Transverse colon (tissue), 4 donors: ENCODE data around the gene MEF2A. TPM values are rescaled to one million over a fixed set of nuclear protein-coding genes. Genes with fewer than 3 reads are reported as not detected.

ENCODE experiments used
- DNase-seq: peaks from one replicate; pipeline ENCODE4 v3.0.0-alpha.2; 2019
- H3K27ac ChIP-seq, 4 donors: fragments of 200-600 bp; sonication (generic); 2 replicates each; pipeline ENCODE4 v1.5.1; 2016 to 2018; ENCODE audit warnings: inconsistent platforms in 4 of 4
- H3K27me3 ChIP-seq: fragments of 200-600 bp; sonication (generic); 2 replicates; pipeline ENCODE4 v1.5.1; 2017; ENCODE audit warnings: inconsistent platforms
- H3K36me3 ChIP-seq, 4 donors: fragments of 200-600 bp; sonication (generic); 2 replicates each; pipeline ENCODE4 v1.5.1; 2017 to 2019; ENCODE audit warnings: inconsistent platforms in 4 of 4
- H3K4me1 ChIP-seq, 4 donors: fragments of 200-600 bp; sonication (generic); 2 replicates each; pipeline ENCODE4 v1.5.1; 2017 to 2020; ENCODE audit warnings: inconsistent platforms in 4 of 4
- H3K4me3 ChIP-seq, 4 donors: fragments of 200-600 bp; sonication (generic); 1 replicate in 1 of 4; 2 replicates in 3 of 4; pipeline versions ENCODE4 v1.5.1 to v1.6.1; 2017 to 2019; ENCODE audit warnings: inconsistent platforms in 4 of 4
- H3K9me3 ChIP-seq, 2 donors: fragments of 200-600 bp; sonication (generic); 2 replicates each; pipeline ENCODE4 v1.5.1; 2017 to 2019; ENCODE audit warnings: inconsistent platforms in 2 of 2
- EP300 ChIP-seq: sonication (generic); formaldehyde crosslinking; IDR thresholded peaks from one replicate; pipeline ENCODE4 v1.6.1; 2017; ENCODE audit warnings: antibody characterized with exemption, low read depth
- POLR2A ChIP-seq: fragments of 450-650 bp; IDR thresholded peaks from one replicate; pipeline ENCODE4 v1.6.1; 2016; ENCODE audit warnings: antibody characterized with exemption, mild to moderate bottlenecking, moderate library complexity
- POLR2AphosphoS5 ChIP-seq, 3 donors: sonication (generic); formaldehyde crosslinking; IDR thresholded peaks; one replicate each; pipeline ENCODE4 v1.6.1; 2016; ENCODE audit warnings: antibody characterized with exemption in 3 of 3
- WGBS, 2 donors: methylation state at CpG; one replicate each; pipeline ENCODE4 v1.1.5; 2018; ENCODE audit warnings: low coverage in 1 of 2; 5-methylcytosine and 5-hydroxymethylcytosine counted together
- in situ Hi-C, 4 donors: fragments of 200-750 bp; cut with MboI; loops; one replicate each; pipeline versions ENCODE4 v1.15.0 to v1.15.1; 2017; ENCODE audit warnings: low sequenced_read_pairs in 3 of 4, low pct_ligation_motif_present in 1 of 4, low pct_unique_long_range_greater_than_20kb in 1 of 4
- intact Hi-C: fragments of 100-400 bp; cut with DNase I; formaldehyde crosslinking; loops from one replicate; pipeline ENCODE4 v1.15.1; 2023; ENCODE audit warnings: low total_unique reads
- total RNA-seq, 4 donors: library from RNA; depleted of rRNA; stranded (reverse); fragments of >200 nt; gene quantifications; one replicate each; pipeline ENCODE4 v1.1.0, GENCODE V29; 2016
- TF ChIP-seq, protein P1 (sequence below), 5 experiments: fragments of 200-600 bp in 3 of 5; fragments of 450-650 bp in 2 of 5; sonication (generic) in 3 of 5; IDR thresholded peaks; 1 replicate in 2 of 5; 2 replicates in 3 of 5; pipeline ENCODE4 v1.5.1; 2016 to 2017; ENCODE audit warnings: antibody characterized with exemption in 5 of 5, inconsistent platforms in 3 of 5, mild to moderate bottlenecking in 2 of 5, moderate library complexity in 1 of 5

The MEF2A gene
- total RNA-seq, 4 donors from 2014 or later, result 37.4 to 62.5 (median 51.8) TPM

DNA sequence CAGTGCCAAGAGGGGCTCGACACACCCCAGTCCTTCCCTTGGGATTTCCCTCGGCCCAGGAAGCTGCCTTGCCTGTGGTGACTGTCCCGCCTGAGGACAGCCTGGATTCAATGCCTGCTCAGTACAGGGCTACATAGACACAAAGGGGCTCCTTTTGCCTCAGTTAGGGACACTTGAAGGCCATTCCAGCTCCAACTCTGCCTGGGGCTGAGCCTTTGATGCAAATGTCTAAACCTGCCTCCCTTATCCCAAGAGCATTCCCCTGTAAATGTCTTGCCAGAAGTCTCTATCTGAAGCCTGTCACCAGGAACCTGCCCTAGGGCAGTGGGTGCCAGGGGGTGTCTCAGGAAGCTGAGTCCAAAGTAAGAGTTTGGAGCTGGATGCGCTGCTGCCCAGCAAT lies 186.8 kb downstream of the MEF2A start:
- whole genome bisulfite sequencing, 2 donors, result 89% methylated on average over 4 of the region's 4 CpGs; no CpG with 5 or more reads in 1 of the 2 donors
- in situ Hi-C loops (no loop called here), intact Hi-C loops (no loop called here)
- H3K27ac ChIP-seq, result no peak overlapping the region
- no peak for DNase-seq
- H3K36me3 ChIP-seq, result no peaks in the 10 kb centered on the region
- H3K27me3 ChIP-seq, result no peaks in the 10 kb centered on the region
- H3K9me3 ChIP-seq, result no peaks in the 10 kb centered on the region
- H3K4me1 ChIP-seq, result no peaks in the 10 kb centered on the region
- H3K4me3 ChIP-seq, result no peak overlapping the region
- no peak for TF ChIP-seq POLR2AphosphoS5 (IDR thresholded peaks at IDR 0.05)

GRCh38 chr15:99753066-99753465 lies 187.3 kb downstream of the MEF2A start:
- Histone ChIP-seq H3K9me3 (no peaks in the 10 kb centered on the region), H3K4me1 (no peaks in the 10 kb centered on the region), H3K4me3 (no peak overlapping the region), H3K27ac (no peak overlapping the region), H3K36me3 (no peaks in the 10 kb centered on the region), H3K27me3 (no peaks in the 10 kb centered on the region)
- no peak for TF ChIP-seq POLR2AphosphoS5 (IDR thresholded peaks at IDR 0.05)
- TF ChIP-seq POLR2A, result no peak
- TF ChIP-seq EP300, result no peak
- 80 to 87% methylated on average over 1 to 4 of the region's 4 CpGs for WGBS, 2 donors
- in situ Hi-C loops (no loop called here), intact Hi-C loops (no loop called here)
- no peak for DNase-seq

DNA sequence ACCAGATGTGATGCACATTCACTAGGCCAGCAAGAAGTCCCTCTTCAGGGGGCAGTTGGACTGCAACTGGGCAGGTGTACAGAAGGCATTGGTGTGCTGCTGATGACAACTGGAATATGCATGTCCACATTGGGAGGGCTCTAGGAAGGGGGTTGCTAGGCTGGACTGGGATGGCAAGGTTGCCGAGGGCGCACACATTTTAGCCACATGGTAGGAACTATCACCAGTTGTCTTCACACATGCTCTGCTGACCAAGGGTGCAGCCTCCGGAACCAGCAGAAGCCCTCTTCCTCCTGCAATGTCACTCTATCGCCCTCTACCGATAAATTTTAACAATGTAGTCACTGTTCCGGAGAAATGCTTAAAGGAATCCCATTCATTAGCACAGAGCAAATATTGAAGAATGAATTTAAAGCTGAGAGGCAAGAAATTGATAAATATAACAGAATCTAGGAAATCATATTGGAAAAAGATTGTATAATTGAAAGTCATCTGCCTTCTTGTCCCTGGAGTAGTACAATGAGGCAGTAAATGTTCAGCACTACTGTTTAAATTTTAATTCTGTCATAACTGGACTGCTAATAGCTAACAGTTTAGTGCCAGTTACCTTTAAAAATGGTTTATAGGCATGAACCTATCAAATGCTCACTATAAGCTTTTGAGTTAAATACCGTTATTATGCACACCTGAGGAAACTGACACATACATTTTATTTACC lies 190.1 kb downstream of the MEF2A start:
- Histone ChIP-seq H3K27ac (no peak overlapping the region), H3K4me3 (no peak overlapping the region), H3K36me3 (no peaks in the 10 kb centered on the region), H3K4me1 (no peaks in the 10 kb centered on the region), H3K9me3 (no peaks in the 10 kb centered on the region), H3K27me3 (no peaks in the 10 kb centered on the region)
- peak; percentile 32 for DNase-seq
- intact Hi-C loops, result no loop called here
- WGBS, 2 donors, result 8 to 14% methylated on average over 4 to 7 of the region's 7 CpGs
- in situ Hi-C loops, result no loop called here
- TF ChIP-seq, protein P1, sequence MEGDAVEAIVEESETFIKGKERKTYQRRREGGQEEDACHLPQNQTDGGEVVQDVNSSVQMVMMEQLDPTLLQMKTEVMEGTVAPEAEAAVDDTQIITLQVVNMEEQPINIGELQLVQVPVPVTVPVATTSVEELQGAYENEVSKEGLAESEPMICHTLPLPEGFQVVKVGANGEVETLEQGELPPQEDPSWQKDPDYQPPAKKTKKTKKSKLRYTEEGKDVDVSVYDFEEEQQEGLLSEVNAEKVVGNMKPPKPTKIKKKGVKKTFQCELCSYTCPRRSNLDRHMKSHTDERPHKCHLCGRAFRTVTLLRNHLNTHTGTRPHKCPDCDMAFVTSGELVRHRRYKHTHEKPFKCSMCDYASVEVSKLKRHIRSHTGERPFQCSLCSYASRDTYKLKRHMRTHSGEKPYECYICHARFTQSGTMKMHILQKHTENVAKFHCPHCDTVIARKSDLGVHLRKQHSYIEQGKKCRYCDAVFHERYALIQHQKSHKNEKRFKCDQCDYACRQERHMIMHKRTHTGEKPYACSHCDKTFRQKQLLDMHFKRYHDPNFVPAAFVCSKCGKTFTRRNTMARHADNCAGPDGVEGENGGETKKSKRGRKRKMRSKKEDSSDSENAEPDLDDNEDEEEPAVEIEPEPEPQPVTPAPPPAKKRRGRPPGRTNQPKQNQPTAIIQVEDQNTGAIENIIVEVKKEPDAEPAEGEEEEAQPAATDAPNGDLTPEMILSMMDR (IDR thresholded peaks at IDR 0.05), result peak; percentile 67 to 85 (median 81)
- no peak for TF ChIP-seq EP300

GRCh38 chr15:99762288-99762687 lies 196.5 kb downstream of the MEF2A start:
- no peak for DNase-seq
- 100% methylated on average over 1 of the region's 1 CpG for WGBS, 2 donors

GRCh38 chr15:99763827-99764226 lies 198.0 kb downstream of the MEF2A start:
- no peaks in the 10 kb centered on the region for H3K9me3 ChIP-seq
- no peak overlapping the region for H3K27ac ChIP-seq
- no peak for DNase-seq
- no peak overlapping the region for H3K4me3 ChIP-seq
- TF ChIP-seq, protein P1 (IDR thresholded peaks at IDR 0.05), result no peak
- no peak for TF ChIP-seq EP300
- TF ChIP-seq POLR2A, result no peak
- TF ChIP-seq POLR2AphosphoS5 (IDR thresholded peaks at IDR 0.05), result no peak
- 69 to 86% methylated on average over 2 of the region's 2 CpGs for WGBS, 2 donors
- in situ Hi-C loops, result no loop called here
- no peaks in the 10 kb centered on the region for H3K27me3 ChIP-seq
- intact Hi-C loops, result no loop called here
- H3K36me3 ChIP-seq, result no peaks in the 10 kb centered on the region
- no peaks in the 10 kb centered on the region for H3K4me1 ChIP-seq

More at GRCh38 chr15:99762288-99762687, 196.5 kb downstream of the MEF2A start:
- no peak for TF ChIP-seq POLR2AphosphoS5 (IDR thresholded peaks at IDR 0.05)
- TF ChIP-seq POLR2A, result no peak
- TF ChIP-seq, protein P1 (IDR thresholded peaks at IDR 0.05), result no peak
- no peak for TF ChIP-seq EP300
- Histone ChIP-seq H3K4me3 (no peak overlapping the region), H3K27ac (no peak overlapping the region), H3K36me3 (no peaks in the 10 kb centered on the region), H3K4me1 (no peaks in the 10 kb centered on the region), H3K9me3 (no peaks in the 10 kb centered on the region), H3K27me3 (no peaks in the 10 kb centered on the region)
- in situ Hi-C loops, result no loop called here
- intact Hi-C loops, result no loop called here
